SK-N-SH treated with all-trans-retinoic acid at 6 μM for 48 hours (cell line): ENCODE measurements around the gene SIM1.

Experiments
- CREB5 ChIP-seq: fragments of 250-450 bp; sonication (Bioruptor Pico); IDR thresholded peaks from 2 replicates; pipeline ENCODE4 v1.5.1; 2020; ENCODE audit warnings: low read depth, mild to moderate bottlenecking, moderate library complexity
- CSRNP3 ChIP-seq: fragments of 250-450 bp; sonication (Bioruptor Pico); IDR thresholded peaks from 2 replicates; pipeline ENCODE4 v1.5.1; 2021; ENCODE audit warnings: mild to moderate bottlenecking, moderate library complexity
- ESRRG ChIP-seq: fragments of 250-450 bp; sonication (Bioruptor Pico); IDR thresholded peaks from 2 replicates; pipeline ENCODE4 v1.6.1; 2021; ENCODE audit warnings: mild to moderate bottlenecking
- GLIS3 ChIP-seq: fragments of 250-450 bp; sonication (Bioruptor Pico); IDR thresholded peaks from 2 replicates; pipeline ENCODE4 v1.5.0; 2020; ENCODE audit warnings: mild to moderate bottlenecking, moderate library complexity
- ISL1 ChIP-seq: fragments of 250-450 bp; sonication (Bioruptor Pico); IDR thresholded peaks from 2 replicates; pipeline ENCODE4 v2.1.2; 2022; ENCODE audit warnings: mild to moderate bottlenecking, moderate library complexity
- OSR1 ChIP-seq: fragments of 250-450 bp; sonication (Bioruptor Pico); IDR thresholded peaks from 2 replicates; pipeline ENCODE4 v1.8.0; 2022; ENCODE audit warnings: moderate library complexity, mild to moderate bottlenecking, inconsistent platforms
- PATZ1 ChIP-seq: fragments of 250-450 bp; sonication (Bioruptor Pico); IDR thresholded peaks from 2 replicates; pipeline ENCODE4 v1.8.0; 2020; ENCODE audit warnings: mild to moderate bottlenecking, moderate library complexity, borderline replicate concordance
- SNAI2 ChIP-seq: fragments of 250-450 bp; sonication (Bioruptor Pico); IDR thresholded peaks from 2 replicates; pipeline ENCODE4 v1.5.0; 2020; ENCODE audit warnings: mild to moderate bottlenecking, moderate library complexity
- TCF4 ChIP-seq: fragments of 250-450 bp; sonication (Bioruptor Pico); IDR thresholded peaks from 2 replicates; pipeline ENCODE4 v1.8.0; 2021; ENCODE audit warnings: mild to moderate bottlenecking, moderate library complexity, borderline replicate concordance
- TSHZ2 ChIP-seq: fragments of 250-450 bp; sonication (Bioruptor Pico); IDR thresholded peaks from 2 replicates; pipeline ENCODE4 v1.5.0; 2020; ENCODE audit warnings: mild to moderate bottlenecking, moderate library complexity
- ZC3H10 ChIP-seq: fragments of 250-450 bp; sonication (Bioruptor Pico); IDR thresholded peaks from 2 replicates; pipeline ENCODE4 v1.5.1; 2021; ENCODE audit warnings: mild to moderate bottlenecking, moderate library complexity
- ZFP3 ChIP-seq: fragments of 250-450 bp; sonication (Bioruptor Pico); IDR thresholded peaks from 2 replicates; pipeline ENCODE4 v1.5.0; 2020; ENCODE audit warnings: mild to moderate bottlenecking, moderate library complexity
- ZFP30 ChIP-seq: fragments of 450-650 bp; formaldehyde crosslinking; IDR thresholded peaks from 2 replicates; pipeline ENCODE4 v1.5.0; 2022; ENCODE audit warnings: mild to moderate bottlenecking, moderate library complexity
- ZNF565 ChIP-seq: fragments of 450-650 bp; formaldehyde crosslinking; conservative IDR thresholded peaks from 2 replicates; pipeline ENCODE4 v1.5.0; 2020; ENCODE audit warnings: low read depth, mild to moderate bottlenecking, moderate library complexity

- TF ChIP-seq ZNF565 (CRISPR knock-in tag) (no peak), ZC3H10 (CRISPR knock-in tag) (no peak), CSRNP3 (CRISPR knock-in tag) (no peak), ZFP3 (no peak), TSHZ2 (CRISPR knock-in tag) (no peak), ESRRG (no peak), ZFP30 (CRISPR knock-in tag) (no peak), TCF4 (CRISPR knock-in tag) (no peak), CREB5 (CRISPR knock-in tag) (no peak), SNAI2 (CRISPR knock-in tag) (no peak), ISL1 (CRISPR knock-in tag) (no peak), PATZ1 (CRISPR knock-in tag) (no peak), OSR1 (CRISPR knock-in tag) (no peak), GLIS3 (no peak)
Measured at GRCh38 chr6:100412872-100413271, 51.8 kb downstream of the SIM1 start.
